Thyroid gland (tissue), 4 donors: ENCODE data around the gene CALB2.

ENCODE experiments used
- CTCF ChIP-seq, 6 experiments: fragments of 200-600 bp in 3 of 6; fragments of 450-650 bp in 3 of 6; sonication (generic) in 3 of 6; IDR thresholded peaks; one replicate each; pipeline ENCODE4 v1.5.1; 2016 to 2019; ENCODE audit warnings: antibody characterized with exemption in 6 of 6, mild to moderate bottlenecking in 2 of 6, inconsistent platforms in 1 of 6, moderate library complexity in 1 of 6
- POLR2A ChIP-seq, 2 donors: fragments of 450-650 bp; IDR thresholded peaks; one replicate each; pipeline ENCODE4 v1.6.1; 2017; ENCODE audit warnings: antibody characterized with exemption in 2 of 2, mild to moderate bottlenecking in 2 of 2, moderate library complexity in 1 of 2

- TF ChIP-seq CTCF (IDR thresholded peaks at IDR 0.05) (no peak), POLR2A (IDR thresholded peaks at IDR 0.05) (no peak)
These were observed 7.0 kb upstream of the CALB2 start for GRCh38 chr16:71351558-71351901.
